ENCODE measurements around the gene AKR1B1.

AKR1B1 gene

DNA sequence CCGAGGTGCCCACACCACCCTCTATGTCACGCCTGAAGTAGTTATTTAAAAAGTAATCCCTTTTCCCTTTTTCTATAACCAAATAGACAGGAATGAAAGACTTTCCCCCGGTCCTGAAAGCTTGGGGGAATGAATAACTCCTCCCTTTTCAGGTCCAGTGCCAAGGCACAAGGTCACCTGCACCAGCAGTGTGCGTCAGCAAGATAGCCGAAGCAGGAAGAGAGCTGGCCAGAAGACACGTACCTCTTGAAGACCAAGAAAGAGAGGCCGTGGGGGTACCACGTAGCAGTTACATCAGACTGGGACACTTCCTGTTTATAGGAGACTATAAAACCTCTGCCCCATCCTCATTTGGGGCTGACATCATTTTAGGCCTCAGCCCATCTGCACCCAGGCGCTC is 10.7 kb upstream of the AKR1B1 start:
- Histone ChIP-seq H3K27me3 (ENCODE audit: insufficient read depth, low read depth) (no peaks in the 10 kb centered on the region), H2AFZ (ENCODE audit: low read depth) (no peak overlapping the region)

GRCh38 chr7:134468475-134468874 is 9.6 kb upstream of the AKR1B1 start:
- H3K27me3 ChIP-seq (ENCODE audit: insufficient read depth, low read depth), result no peaks in the 10 kb centered on the region
- H3K27ac ChIP-seq, result no peak overlapping the region
- H4K20me1 ChIP-seq (ENCODE audit: insufficient read depth), result no peaks in the 10 kb centered on the region
- no peak overlapping the region for H2AFZ ChIP-seq (ENCODE audit: low read depth)
- no peaks in the 10 kb centered on the region for H3K36me3 ChIP-seq (ENCODE audit: insufficient read depth)
- no peak for TF ChIP-seq CTCF (conservative IDR thresholded peaks at IDR 0.05; ENCODE audit: low read depth, low read length)
- no peaks in the 10 kb centered on the region for H3K4me1 ChIP-seq (ENCODE audit: low read depth, poor library complexity, severe bottlenecking)
- no peak overlapping the region for H3K9ac ChIP-seq
- no peak overlapping the region for H3K4me2 ChIP-seq
- no peak overlapping the region for H3K4me3 ChIP-seq (IDR thresholded peaks at IDR 0.05; ENCODE audit: insufficient read depth, low read depth, low read length)
- H3K79me2 ChIP-seq (ENCODE audit: insufficient read depth, low read depth), result no peaks in the 10 kb centered on the region

More for the DNA sequence above, 10.7 kb upstream of the AKR1B1 start:
- TF ChIP-seq CTCF (conservative IDR thresholded peaks at IDR 0.05; ENCODE audit: low read depth, low read length), result no peak
- H4K20me1 ChIP-seq (ENCODE audit: insufficient read depth), result no peaks in the 10 kb centered on the region
- no peaks in the 10 kb centered on the region for H3K36me3 ChIP-seq (ENCODE audit: insufficient read depth)
- H3K4me2 ChIP-seq, result no peak overlapping the region
- no peak overlapping the region for H3K9ac ChIP-seq
- no peak overlapping the region for H3K27ac ChIP-seq
- H3K4me1 ChIP-seq (ENCODE audit: low read depth, poor library complexity, severe bottlenecking), result no peaks in the 10 kb centered on the region
- H3K79me2 ChIP-seq (ENCODE audit: insufficient read depth, low read depth), result no peaks in the 10 kb centered on the region
- H3K4me3 ChIP-seq (IDR thresholded peaks at IDR 0.05; ENCODE audit: insufficient read depth, low read depth, low read length), result no peak overlapping the region

- Histone ChIP-seq H3K4me1 (ENCODE audit: low read depth, poor library complexity, severe bottlenecking) (no peaks in the 10 kb centered on the region), H3K9ac (no peak overlapping the region), H3K79me2 (ENCODE audit: insufficient read depth, low read depth) (no peaks in the 10 kb centered on the region), H3K4me2 (no peak overlapping the region), H3K4me3 (IDR thresholded peaks at IDR 0.05; ENCODE audit: insufficient read depth, low read depth, low read length) (no peak overlapping the region), H3K27ac (no peak overlapping the region), H2AFZ (ENCODE audit: low read depth) (no peak overlapping the region), H4K20me1 (ENCODE audit: insufficient read depth) (no peaks in the 10 kb centered on the region), H3K27me3 (ENCODE audit: insufficient read depth, low read depth) (no peaks in the 10 kb centered on the region), H3K36me3 (ENCODE audit: insufficient read depth) (no peaks in the 10 kb centered on the region)
- TF ChIP-seq CTCF (conservative IDR thresholded peaks at IDR 0.05; ENCODE audit: low read depth, low read length), result no peak
Observed at GRCh38 chr7:134468054-134468453, 9.2 kb upstream of the AKR1B1 start.

GRCh38 chr7:134465491-134465890 is 6.6 kb upstream of the AKR1B1 start:
- TF ChIP-seq CTCF (conservative IDR thresholded peaks at IDR 0.05; ENCODE audit: low read depth, low read length), result no peak
- Histone ChIP-seq H2AFZ (ENCODE audit: low read depth) (no peak overlapping the region), H3K79me2 (ENCODE audit: insufficient read depth, low read depth) (no peaks in the 10 kb centered on the region), H3K4me1 (ENCODE audit: low read depth, poor library complexity, severe bottlenecking) (no peaks in the 10 kb centered on the region), H3K9ac (no peak overlapping the region), H3K4me3 (IDR thresholded peaks at IDR 0.05; ENCODE audit: insufficient read depth, low read depth, low read length) (no peak overlapping the region), H4K20me1 (ENCODE audit: insufficient read depth) (no peaks in the 10 kb centered on the region), H3K27ac (no peak overlapping the region), H3K4me2 (no peak overlapping the region), H3K36me3 (ENCODE audit: insufficient read depth) (no peaks in the 10 kb centered on the region), H3K27me3 (ENCODE audit: insufficient read depth, low read depth) (no peaks in the 10 kb centered on the region)
